ENCODE measurements around the gene TMEM59L. TPM values are rescaled to one million over a fixed set of nuclear protein-coding genes. Genes with fewer than 3 reads are reported as not detected.

The TMEM59L gene
- total RNA-seq, 1 experiment from 2014 or later: 0.71 TPM

DNA sequence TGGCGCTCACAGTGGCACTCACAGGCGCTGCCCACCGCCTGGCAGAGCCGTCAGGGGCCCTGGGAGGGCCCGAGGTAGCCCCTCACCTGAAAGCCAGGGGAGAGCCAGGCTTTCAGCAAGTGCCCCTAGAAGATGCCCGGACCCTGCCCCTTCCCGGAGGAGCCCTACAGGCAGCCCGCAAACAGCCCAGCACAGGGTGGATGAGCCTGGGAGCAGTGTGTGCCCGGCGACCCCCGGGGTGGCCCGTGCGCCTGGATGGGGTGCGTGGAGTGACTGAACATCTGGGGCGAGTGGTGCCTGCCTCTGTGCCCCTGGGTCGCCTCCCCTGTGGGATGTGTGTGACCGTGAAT, 7.5 kb upstream of the TMEM59L start:
- Mint-ChIP-seq H3K36me3 (ENCODE audit: insufficient read depth, unreplicated experiment) (peaks cover 3% of the 10 kb centered on the region), H3K4me3 (ENCODE audit: low read depth, unreplicated experiment) (peak overlapping the region; percentile 53), H3K4me1 (ENCODE audit: low read depth, unreplicated experiment) (no peaks in the 10 kb centered on the region), H3K9me3 (ENCODE audit: low read depth, unreplicated experiment) (no peaks in the 10 kb centered on the region), H3K27ac (ENCODE audit: unreplicated experiment) (no peak overlapping the region), H3K27me3 (ENCODE audit: unreplicated experiment) (peaks cover 61% of the 10 kb centered on the region)
- TF ChIP-seq, protein P1, sequence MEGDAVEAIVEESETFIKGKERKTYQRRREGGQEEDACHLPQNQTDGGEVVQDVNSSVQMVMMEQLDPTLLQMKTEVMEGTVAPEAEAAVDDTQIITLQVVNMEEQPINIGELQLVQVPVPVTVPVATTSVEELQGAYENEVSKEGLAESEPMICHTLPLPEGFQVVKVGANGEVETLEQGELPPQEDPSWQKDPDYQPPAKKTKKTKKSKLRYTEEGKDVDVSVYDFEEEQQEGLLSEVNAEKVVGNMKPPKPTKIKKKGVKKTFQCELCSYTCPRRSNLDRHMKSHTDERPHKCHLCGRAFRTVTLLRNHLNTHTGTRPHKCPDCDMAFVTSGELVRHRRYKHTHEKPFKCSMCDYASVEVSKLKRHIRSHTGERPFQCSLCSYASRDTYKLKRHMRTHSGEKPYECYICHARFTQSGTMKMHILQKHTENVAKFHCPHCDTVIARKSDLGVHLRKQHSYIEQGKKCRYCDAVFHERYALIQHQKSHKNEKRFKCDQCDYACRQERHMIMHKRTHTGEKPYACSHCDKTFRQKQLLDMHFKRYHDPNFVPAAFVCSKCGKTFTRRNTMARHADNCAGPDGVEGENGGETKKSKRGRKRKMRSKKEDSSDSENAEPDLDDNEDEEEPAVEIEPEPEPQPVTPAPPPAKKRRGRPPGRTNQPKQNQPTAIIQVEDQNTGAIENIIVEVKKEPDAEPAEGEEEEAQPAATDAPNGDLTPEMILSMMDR (IDR thresholded peaks at IDR 0.05; ENCODE audit: unreplicated experiment): no peak
- BruUV-seq (replicated peaks): no TSS peak
- DNase-seq: no peak
- intact Hi-C loops (cut with micrococcal nuclease; ENCODE audit: unreplicated experiment): no loop called here
- CTCF ChIA-PET: no interaction called here

DNA sequence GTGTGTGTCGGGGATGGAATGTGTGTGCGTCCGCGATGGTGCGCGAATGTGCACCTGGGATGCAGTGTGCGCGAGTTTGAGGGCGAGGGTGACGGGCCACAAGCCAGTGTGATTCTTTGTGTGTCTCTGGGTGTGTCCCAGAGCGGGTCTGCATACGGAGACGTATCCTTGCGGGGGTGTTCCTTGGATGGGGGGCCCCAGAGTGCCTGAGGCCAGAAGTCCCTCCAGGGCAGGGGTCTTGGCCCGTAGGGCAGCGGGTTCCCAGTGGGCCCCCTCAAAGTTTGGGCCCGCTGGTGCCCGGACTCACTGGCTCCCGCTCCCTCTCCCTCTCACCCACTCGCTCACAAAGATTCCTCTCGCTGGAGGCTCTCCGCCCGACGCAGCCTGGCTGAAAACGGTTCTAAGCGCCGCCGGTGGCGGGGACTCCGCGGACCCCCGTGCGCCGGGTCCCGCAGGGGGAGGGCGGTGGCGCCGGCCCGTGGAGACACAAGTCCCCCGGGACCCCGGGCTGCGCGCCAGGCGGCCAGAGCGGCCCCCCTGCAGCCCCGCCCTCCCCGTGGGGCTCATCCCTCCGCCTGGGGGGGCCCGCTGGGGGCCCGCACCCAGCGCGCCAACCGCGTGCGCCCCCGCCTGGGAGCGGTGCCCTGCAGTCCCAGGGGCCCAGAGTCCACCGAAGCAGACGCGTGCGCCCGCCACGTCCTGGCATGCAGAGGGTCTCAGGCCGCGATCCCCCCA, 7.0 kb upstream of the TMEM59L start:
- no peak overlapping the region for H3K27ac Mint-ChIP-seq (ENCODE audit: unreplicated experiment)
- intact Hi-C loops (cut with micrococcal nuclease; ENCODE audit: unreplicated experiment): no loop called here
- peaks cover under 1% of the 10 kb centered on the region for H3K4me1 Mint-ChIP-seq (ENCODE audit: low read depth, unreplicated experiment)
- CTCF ChIA-PET: no interaction called here
- peaks cover 64% of the 10 kb centered on the region for H3K27me3 Mint-ChIP-seq (ENCODE audit: unreplicated experiment)
- peaks cover 3% of the 10 kb centered on the region for H3K36me3 Mint-ChIP-seq (ENCODE audit: insufficient read depth, unreplicated experiment)
- H3K9me3 Mint-ChIP-seq (ENCODE audit: low read depth, unreplicated experiment): no peaks in the 10 kb centered on the region
- H3K4me3 Mint-ChIP-seq (ENCODE audit: low read depth, unreplicated experiment): peak overlapping the region; percentile 53
- TF ChIP-seq, protein P1 (IDR thresholded peaks at IDR 0.05; ENCODE audit: unreplicated experiment): no peak
- BruUV-seq (replicated peaks): no TSS peak
- DNase-seq: no peak

DNA sequence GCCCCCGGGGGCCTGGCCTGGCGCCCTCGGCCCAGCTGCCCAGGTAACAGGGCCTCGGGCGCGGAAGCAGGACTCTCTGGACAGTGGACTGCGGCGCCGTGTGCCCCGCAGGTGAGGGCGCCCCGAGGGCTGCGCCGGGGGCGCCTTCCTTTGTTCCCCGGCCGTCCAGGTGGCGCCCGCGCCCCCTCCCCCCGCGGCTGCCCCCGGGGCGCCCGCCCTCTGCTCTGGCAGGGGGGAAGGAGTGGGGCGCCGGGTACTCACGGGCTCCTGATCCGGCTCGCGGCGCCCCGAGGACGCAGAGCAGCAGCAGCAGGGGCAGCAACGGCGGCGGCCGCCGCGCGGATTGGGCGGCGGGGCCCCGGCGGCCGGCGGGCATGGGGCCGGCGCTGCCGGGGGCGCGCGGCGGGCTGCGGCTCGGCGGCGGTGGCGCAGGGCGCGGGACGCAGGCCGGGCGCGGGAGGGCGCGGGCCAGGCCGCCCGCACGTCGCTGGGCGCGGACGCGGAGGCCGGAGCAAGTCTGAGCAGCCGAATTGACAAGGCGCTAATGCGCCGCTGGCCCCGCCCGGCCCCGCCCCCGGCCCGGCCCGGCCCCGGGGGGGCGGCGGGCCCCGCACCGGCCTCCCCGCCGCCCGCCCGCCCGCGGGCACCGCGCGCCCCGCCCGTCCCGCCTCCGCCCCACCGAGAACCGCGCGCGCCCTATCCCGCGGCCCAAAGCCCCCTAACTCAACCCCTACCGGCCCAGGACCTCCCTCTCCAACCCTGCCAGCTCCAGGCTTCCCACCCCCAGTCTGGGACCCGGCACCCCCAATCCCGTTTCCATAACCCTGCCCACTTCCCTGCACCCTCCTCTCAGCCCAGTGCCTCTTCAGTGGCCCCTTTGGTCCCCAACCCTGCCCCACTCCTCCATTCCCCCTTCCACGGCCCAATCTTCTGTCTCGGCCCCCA, 6.1 kb upstream of the TMEM59L start, which contains the start of gene CRLF1:
CRLF1 (minus strand) TSS at position 519 of the 945 bp plus-strand sequence; CDS start at position 376, 143 bp downstream.
- CTCF ChIA-PET: no interaction called here
- intact Hi-C loops (cut with micrococcal nuclease; ENCODE audit: unreplicated experiment): no loop called here
- peaks cover 73% of the 10 kb centered on the region for H3K27me3 Mint-ChIP-seq (ENCODE audit: unreplicated experiment)

More for the DNA sequence above, 6.1 kb upstream of the TMEM59L start, which contains the start of gene CRLF1:
- Mint-ChIP-seq H3K36me3 (ENCODE audit: insufficient read depth, unreplicated experiment) (peaks cover 3% of the 10 kb centered on the region), H3K9me3 (ENCODE audit: low read depth, unreplicated experiment) (no peaks in the 10 kb centered on the region), H3K4me3 (ENCODE audit: low read depth, unreplicated experiment) (peak within 1 kb of the TSS; percentile 53), H3K4me1 (ENCODE audit: low read depth, unreplicated experiment) (peaks cover 7% of the 10 kb centered on the region), H3K27ac (ENCODE audit: unreplicated experiment) (no peak within 1 kb of the TSS)
- no TSS peak for BruUV-seq (replicated peaks)
- TF ChIP-seq, protein P1 (IDR thresholded peaks at IDR 0.05; ENCODE audit: unreplicated experiment): no peak
- DNase-seq: no peak
